Body of pancreas (tissue), 4 donors: ENCODE measurements around the gene GOLGA6A. TPM values are rescaled to one million over a fixed set of nuclear protein-coding genes. Genes with fewer than 3 reads are reported as not detected.

ENCODE experiments used
- ATAC-seq: fragments of 150-250 bp; one replicate; pipeline ENCODE4 v1.9.1; 2016
- DNase-seq, 4 donors: peaks; one replicate each; pipeline ENCODE4 v3.0.0-alpha.2; 2019
- H3K27ac ChIP-seq, 4 donors: fragments of 200-600 bp; sonication (generic); 1 replicate in 3 of 4; 2 replicates in 1 of 4; pipeline versions ENCODE4 v1.5.1 to v1.6.1; 2016 to 2019; ENCODE audit warnings: mild to moderate bottlenecking in 1 of 4, mixed read lengths in 1 of 4, moderate library complexity in 1 of 4
- H3K27me3 ChIP-seq, 2 donors: fragments of 200-600 bp; sonication (generic); one replicate each; pipeline ENCODE4 v1.6.0; 2016; ENCODE audit warnings: mild to moderate bottlenecking in 1 of 2
- H3K36me3 ChIP-seq, 2 donors: fragments of 200-600 bp; sonication (generic); replicated peaks in 1 of 2; 2 replicates each; pipeline ENCODE4 v1.5.1; 2016; ENCODE audit warnings: low read depth in 2 of 2; ENCODE audit not compliant: insufficient read depth in 1 of 2
- H3K4me1 ChIP-seq: fragments of 200-600 bp; sonication (generic); one replicate; pipeline ENCODE4 v1.6.0; 2016
- H3K4me3 ChIP-seq, 2 donors: fragments of 200-600 bp; sonication (generic); 1 replicate in 1 of 2; 2 replicates in 1 of 2; pipeline ENCODE4 v1.5.1; 2016 to 2019
- H3K9me3 ChIP-seq, 3 donors: fragments of 200-600 bp; sonication (generic); 1 replicate in 2 of 3; 2 replicates in 1 of 3; pipeline ENCODE4 v1.5.1; 2016
- CTCF ChIP-seq, 7 experiments: fragments of 450-650 bp in 4 of 7; fragments of 200-600 bp in 3 of 7; sonication (generic) in 3 of 7; IDR thresholded peaks; one replicate each; pipeline ENCODE4 v1.5.1; 2016 to 2019; ENCODE audit warnings: antibody characterized with exemption in 7 of 7
- POLR2A ChIP-seq, 3 donors: fragments of 450-650 bp; IDR thresholded peaks; one replicate each; pipeline ENCODE4 v1.6.1; 2016; ENCODE audit warnings: antibody characterized with exemption in 3 of 3, mild to moderate bottlenecking in 2 of 3
- WGBS, 2 donors: methylation state at CpG; one replicate each; pipeline ENCODE4 v1.1.5; 2017; 5-methylcytosine and 5-hydroxymethylcytosine counted together
- intact Hi-C: fragments of 100-400 bp; cut with DNase I; formaldehyde crosslinking; loops from one replicate; pipeline ENCODE4 v1.15.1; 2023
- total RNA-seq, 2 donors: library from RNA; depleted of rRNA; stranded (reverse); fragments of >200 nt; gene quantifications; one replicate each; pipeline ENCODE4 v1.1.0, GENCODE V29; 2016

GOLGA6A gene
- total RNA-seq, 2 donors from 2014 or later: not detected

- no peak for TF ChIP-seq POLR2A (IDR thresholded peaks at IDR 0.05)
- TF ChIP-seq CTCF (IDR thresholded peaks at IDR 0.05): no peak
- Histone ChIP-seq H3K27ac (no peak overlapping the region), H3K36me3 (no peaks in the 10 kb centered on the region), H3K9me3 (no peaks in the 10 kb centered on the region), H3K4me3 (no peak overlapping the region), H3K27me3 (peaks cover 0 to 25% of the 10 kb centered on the region in 2 donors), H3K4me1 (peaks cover 21% of the 10 kb centered on the region)
- intact Hi-C loops: loop anchor here (5.0 kb wide), 1 partner anchor 183 kb away; no protein-coding TSS in a partner anchor
- WGBS, 2 donors: 40 to 42% methylated on average over 7 of the region's 7 CpGs
- no peak for ATAC-seq
- no peak for DNase-seq
Measured at GRCh38 chr15:74124759-74125158, 42.4 kb upstream of the GOLGA6A start.

DNA sequence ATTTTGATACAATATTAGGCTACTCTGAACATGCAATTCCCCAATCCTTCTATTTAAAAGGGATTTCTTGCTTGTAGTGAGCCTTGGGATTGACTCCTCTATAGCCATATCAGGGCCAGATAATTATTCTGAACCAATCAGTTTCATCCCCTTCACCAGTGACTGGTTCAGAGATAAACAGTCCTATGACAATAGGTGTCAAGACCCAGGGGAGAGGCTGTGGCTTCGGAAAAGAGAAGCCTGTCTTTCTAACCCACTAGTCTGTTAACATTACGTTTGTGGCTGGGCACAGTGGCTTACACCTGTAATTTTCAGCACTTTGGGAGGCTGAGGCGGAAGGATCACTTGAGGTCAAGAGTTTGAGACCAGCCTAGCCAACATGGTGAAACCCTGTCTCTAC lies 41.8 kb upstream of the GOLGA6A start:
- intact Hi-C loops: no loop called here
- no peak for TF ChIP-seq CTCF (IDR thresholded peaks at IDR 0.05)
- TF ChIP-seq POLR2A (IDR thresholded peaks at IDR 0.05): no peak

DNA sequence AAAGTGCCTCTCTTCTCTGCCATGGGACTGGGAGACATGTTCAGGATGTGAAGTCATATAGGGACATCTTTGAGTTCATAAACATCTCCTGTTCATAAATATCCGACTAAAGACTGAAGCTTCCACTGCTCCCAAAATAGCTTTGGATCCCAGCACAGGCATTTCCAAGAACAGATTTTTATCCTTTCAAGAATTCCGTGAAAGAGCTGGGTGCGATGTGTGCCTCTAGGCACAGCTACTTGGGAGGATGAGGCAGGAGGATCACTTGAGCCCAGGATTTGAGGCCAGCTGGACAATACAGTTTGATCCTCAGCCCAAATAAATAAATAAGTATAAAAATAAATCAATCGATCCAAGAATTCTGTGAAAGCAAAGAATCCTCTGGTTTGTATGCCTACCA lies 41.3 kb upstream of the GOLGA6A start:
- 59 to 60% methylated on average over 4 of the region's 4 CpGs for WGBS, 2 donors
- DNase-seq (no peak), ATAC-seq (no peak)
- H3K36me3 ChIP-seq: no peaks in the 10 kb centered on the region
- no peaks in the 10 kb centered on the region for H3K9me3 ChIP-seq
- peaks cover 14% of the 10 kb centered on the region for H3K4me1 ChIP-seq
- H3K4me3 ChIP-seq: no peak overlapping the region
- TF ChIP-seq POLR2A (IDR thresholded peaks at IDR 0.05): no peak
- TF ChIP-seq CTCF (IDR thresholded peaks at IDR 0.05): no peak
- H3K27me3 ChIP-seq: peaks cover 0 to 14% of the 10 kb centered on the region in 2 donors
- intact Hi-C loops: no loop called here
- H3K27ac ChIP-seq: no peak overlapping the region

More for the DNA sequence above, 41.8 kb upstream of the GOLGA6A start:
- Histone ChIP-seq H3K4me1 (peaks cover 19% of the 10 kb centered on the region), H3K9me3 (no peaks in the 10 kb centered on the region), H3K4me3 (no peak overlapping the region), H3K27me3 (peaks cover 0 to 19% of the 10 kb centered on the region in 2 donors), H3K27ac (no peak overlapping the region), H3K36me3 (no peaks in the 10 kb centered on the region)
- ATAC-seq: no peak
- 49 to 58% methylated on average over 3 of the region's 3 CpGs for WGBS, 2 donors
- DNase-seq: no peak

- WGBS, 2 donors: 22 to 38% methylated on average over 4 of the region's 4 CpGs
- H3K36me3 ChIP-seq: no peaks in the 10 kb centered on the region
- ATAC-seq (no peak), DNase-seq (no peak)
- TF ChIP-seq POLR2A (IDR thresholded peaks at IDR 0.05) (no peak), CTCF (IDR thresholded peaks at IDR 0.05) (no peak)
- peaks cover 0 to 8% of the 10 kb centered on the region in 2 donors for H3K27me3 ChIP-seq
- H3K27ac ChIP-seq: no peak overlapping the region
- peaks cover 8% of the 10 kb centered on the region for H3K4me1 ChIP-seq
- H3K9me3 ChIP-seq: no peaks in the 10 kb centered on the region
- intact Hi-C loops: no loop called here
- no peak overlapping the region for H3K4me3 ChIP-seq
Measured at GRCh38 chr15:74123131-74123429, 40.7 kb upstream of the GOLGA6A start.

GRCh38 chr15:74122403-74123130 lies 40.2 kb upstream of the GOLGA6A start:
- Histone ChIP-seq H3K36me3 (no peaks in the 10 kb centered on the region), H3K27ac (no peak overlapping the region), H3K27me3 (peaks cover 0 to 3% of the 10 kb centered on the region in 2 donors), H3K4me1 (peaks cover 3% of the 10 kb centered on the region), H3K4me3 (no peak overlapping the region), H3K9me3 (no peaks in the 10 kb centered on the region)
- intact Hi-C loops: no loop called here
- DNase-seq: no peak
- 35 to 38% methylated on average over 5 of the region's 5 CpGs for WGBS, 2 donors
- no peak for ATAC-seq
- TF ChIP-seq POLR2A (IDR thresholded peaks at IDR 0.05) (no peak), CTCF (IDR thresholded peaks at IDR 0.05) (no peak)
